Measurements from ENCODE around the gene CDKN3.
"Not testable (repeated sequence)": the region's sequence is repeated elsewhere in the genome, so short reads cannot be mapped to it uniquely, and the experiment has no call there.

The CDKN3 gene

GRCh38 chr14:54395716-54396115 lies 1.1 kb upstream of the CDKN3 start:
- H4K8ac ChIP-seq (ENCODE audit: low read depth, low read length): no peak overlapping the region
- no peak overlapping the region for H2AK5ac ChIP-seq (ENCODE audit: low read length)
- no peak overlapping the region for H4K12ac ChIP-seq (ENCODE audit: low read depth, low read length)
- DNase-seq: peak; percentile 51 to 77
- no peak overlapping the region for H3K27ac ChIP-seq (ENCODE audit: low read depth, low read length)
- H3K9me3 ChIP-seq (ENCODE audit: insufficient read depth, low read depth, low read length): no peaks in the 10 kb centered on the region
- no peak overlapping the region for H3K18ac ChIP-seq (ENCODE audit: low read length)
- peaks cover 4 to 8% of the 10 kb centered on the region in 2 experiments for H3K4me1 ChIP-seq (ENCODE audit: control insufficient read depth in 1 of 2, insufficient read depth in 2 of 2, low read length in 2 of 2)
- H3K4ac ChIP-seq (ENCODE audit: low read depth, low read length): no peak overlapping the region
- H3K4me2 ChIP-seq (ENCODE audit: low read length): no peak overlapping the region
- H3K36me3 ChIP-seq (ENCODE audit: control insufficient read depth in 1 of 2, insufficient read depth in 2 of 2, low read length in 2 of 2): no peaks in the 10 kb centered on the region
- no peak overlapping the region for H3K9ac ChIP-seq (ENCODE audit: low read length)
- peaks cover 3% of the 10 kb centered on the region for H3K79me2 ChIP-seq (ENCODE audit: control insufficient read depth, insufficient read depth, low read length, poor library complexity)
- H2BK5ac ChIP-seq (ENCODE audit: low read depth, low read length, poor library complexity): no peak overlapping the region
- no peak overlapping the region for H4K91ac ChIP-seq (ENCODE audit: low read depth, low read length)
- no peak overlapping the region for H2AFZ ChIP-seq (ENCODE audit: insufficient read depth, low read length, poor library complexity)
- no peak overlapping the region for H3K14ac ChIP-seq (ENCODE audit: low read length)
- H3K79me1 ChIP-seq (ENCODE audit: low read length): no peaks in the 10 kb centered on the region
- H3K27me3 ChIP-seq (ENCODE audit: insufficient read depth, low read length): no peaks in the 10 kb centered on the region
- no peak overlapping the region for H2BK120ac ChIP-seq (ENCODE audit: insufficient read depth, low read length, poor library complexity)
- no CpG with 5 or more reads among the region's 2 CpGs for WGBS (ENCODE audit: extremely low coverage, insufficient coverage, insufficient read length)
- no peak overlapping the region for H3K4me3 ChIP-seq (ENCODE audit: low read depth, low read length)
- no peak overlapping the region for H3K23ac ChIP-seq (ENCODE audit: low read length)
- no peak overlapping the region for H2BK12ac ChIP-seq (ENCODE audit: low read length)

GRCh38 chr14:54396183-54396492 lies 669 bp upstream of the CDKN3 start:
- Histone ChIP-seq H2BK120ac (ENCODE audit: insufficient read depth, low read length, poor library complexity) (no peak overlapping the region), H3K79me1 (ENCODE audit: low read length) (no peaks in the 10 kb centered on the region), H3K79me2 (ENCODE audit: control insufficient read depth, insufficient read depth, low read length, poor library complexity) (peaks cover 3% of the 10 kb centered on the region), H4K8ac (ENCODE audit: low read depth, low read length) (peak overlapping the region; percentile 64), H3K9me3 (ENCODE audit: insufficient read depth, low read depth, low read length) (no peaks in the 10 kb centered on the region), H3K18ac (ENCODE audit: low read length) (no peak overlapping the region), H4K12ac (ENCODE audit: low read depth, low read length) (no peak overlapping the region), H3K4ac (ENCODE audit: low read depth, low read length) (no peak overlapping the region), H2BK12ac (ENCODE audit: low read length) (no peak overlapping the region), H3K23ac (ENCODE audit: low read length) (no peak overlapping the region), H3K4me2 (ENCODE audit: low read length) (peak overlapping the region; percentile 71), H3K4me1 (ENCODE audit: control insufficient read depth in 1 of 2, insufficient read depth in 2 of 2, low read length in 2 of 2) (peaks cover 4 to 8% of the 10 kb centered on the region in 2 experiments), H3K27me3 (ENCODE audit: insufficient read depth, low read length) (no peaks in the 10 kb centered on the region), H3K4me3 (ENCODE audit: low read depth, low read length) (peak overlapping the region; percentile 63), H3K36me3 (ENCODE audit: control insufficient read depth in 1 of 2, insufficient read depth in 2 of 2, low read length in 2 of 2) (no peaks in the 10 kb centered on the region), H3K27ac (ENCODE audit: low read depth, low read length) (no peak overlapping the region), H2AFZ (ENCODE audit: insufficient read depth, low read length, poor library complexity) (peak overlapping the region; percentile 86), H3K14ac (ENCODE audit: low read length) (no peak overlapping the region), H3K9ac (ENCODE audit: low read length) (no peak overlapping the region), H4K91ac (ENCODE audit: low read depth, low read length) (peak overlapping the region; percentile 51), H2BK5ac (ENCODE audit: low read depth, low read length, poor library complexity) (no peak overlapping the region), H2AK5ac (ENCODE audit: low read length) (no peak overlapping the region)
- peak in 1 of 2 donors; percentile 7 for DNase-seq
- no CpG with 5 or more reads among the region's 9 CpGs for WGBS (ENCODE audit: extremely low coverage, insufficient coverage, insufficient read length)

GRCh38 chr14:54399560-54399959 lies 2.8 kb downstream of the CDKN3 start:
- Histone ChIP-seq H3K27ac (ENCODE audit: low read depth, low read length) (no peak overlapping the region), H2AK5ac (ENCODE audit: low read length) (no peak overlapping the region), H4K12ac (ENCODE audit: low read depth, low read length) (no peak overlapping the region), H3K79me1 (ENCODE audit: low read length) (no peaks in the 10 kb centered on the region), H3K14ac (ENCODE audit: low read length) (no peak overlapping the region), H3K4ac (ENCODE audit: low read depth, low read length) (no peak overlapping the region), H3K18ac (ENCODE audit: low read length) (no peak overlapping the region), H3K23ac (ENCODE audit: low read length) (no peak overlapping the region), H3K9ac (ENCODE audit: low read length) (no peak overlapping the region), H3K4me1 (ENCODE audit: control insufficient read depth in 1 of 2, insufficient read depth in 2 of 2, low read length in 2 of 2) (peaks cover 4 to 8% of the 10 kb centered on the region in 2 experiments), H3K27me3 (ENCODE audit: insufficient read depth, low read length) (no peaks in the 10 kb centered on the region), H4K8ac (ENCODE audit: low read depth, low read length) (no peak overlapping the region), H4K91ac (ENCODE audit: low read depth, low read length) (no peak overlapping the region), H3K9me3 (ENCODE audit: insufficient read depth, low read depth, low read length) (no peaks in the 10 kb centered on the region), H2BK120ac (ENCODE audit: insufficient read depth, low read length, poor library complexity) (no peak overlapping the region), H3K36me3 (ENCODE audit: control insufficient read depth in 1 of 2, insufficient read depth in 2 of 2, low read length in 2 of 2) (no peaks in the 10 kb centered on the region), H3K4me3 (ENCODE audit: low read depth, low read length) (no peak overlapping the region), H2AFZ (ENCODE audit: insufficient read depth, low read length, poor library complexity) (no peak overlapping the region), H3K4me2 (ENCODE audit: low read length) (no peak overlapping the region), H2BK5ac (ENCODE audit: low read depth, low read length, poor library complexity) (no peak overlapping the region), H2BK12ac (ENCODE audit: low read length) (no peak overlapping the region), H3K79me2 (ENCODE audit: control insufficient read depth, insufficient read depth, low read length, poor library complexity) (peaks cover 3% of the 10 kb centered on the region)
- no peak for DNase-seq
- no CpG with 5 or more reads among the region's 2 CpGs for WGBS (ENCODE audit: extremely low coverage, insufficient coverage, insufficient read length)

- DNase-seq; H2AFZ ChIP-seq (ENCODE audit: insufficient read depth, low read length, poor library complexity); H4K8ac ChIP-seq (ENCODE audit: low read depth, low read length); H3K4me2 ChIP-seq (ENCODE audit: low read length); H3K18ac ChIP-seq (ENCODE audit: low read length); H3K36me3 ChIP-seq (ENCODE audit: control insufficient read depth in 1 of 2, insufficient read depth in 2 of 2, low read length in 2 of 2); H3K4ac ChIP-seq (ENCODE audit: low read depth, low read length); H2BK120ac ChIP-seq (ENCODE audit: insufficient read depth, low read length, poor library complexity); H3K14ac ChIP-seq (ENCODE audit: low read length); H4K91ac ChIP-seq (ENCODE audit: low read depth, low read length); H3K4me3 ChIP-seq (ENCODE audit: low read depth, low read length); H3K4me1 ChIP-seq (ENCODE audit: control insufficient read depth in 1 of 2, insufficient read depth in 2 of 2, low read length in 2 of 2); H4K12ac ChIP-seq (ENCODE audit: low read depth, low read length); H3K9me3 ChIP-seq (ENCODE audit: insufficient read depth, low read depth, low read length); H3K79me2 ChIP-seq (ENCODE audit: control insufficient read depth, insufficient read depth, low read length, poor library complexity); H3K27ac ChIP-seq (ENCODE audit: low read depth, low read length); H2AK5ac ChIP-seq (ENCODE audit: low read length); H2BK5ac ChIP-seq (ENCODE audit: low read depth, low read length, poor library complexity); H3K23ac ChIP-seq (ENCODE audit: low read length); H3K27me3 ChIP-seq (ENCODE audit: insufficient read depth, low read length); H2BK12ac ChIP-seq (ENCODE audit: low read length); H3K9ac ChIP-seq (ENCODE audit: low read length); H3K79me1 ChIP-seq (ENCODE audit: low read length): not testable (repeated sequence)
- WGBS (ENCODE audit: extremely low coverage, insufficient coverage, insufficient read length): no CpG with 5 or more reads among the region's 6 CpGs
Observed at GRCh38 chr14:54403401-54404005, 6.7 kb downstream of the CDKN3 start.

Data from trophoblast cell (in vitro differentiated cells and primary cell).